HG03457 (cell line): ENCODE results near the gene OGFOD3.
"Not testable (repeated sequence)": the region's sequence is repeated elsewhere in the genome, so short reads cannot be mapped to it uniquely, and the experiment has no call there.

Experiments
- ATAC-seq: cut with Tn5 transposase; IDR thresholded peaks from one replicate; pipeline ENCODE4 v1.9.1; 2021; ENCODE audit warnings: moderate number of reproducible peaks; ENCODE audit not compliant: unreplicated experiment

The OGFOD3 gene

GRCh38 chr17:82435601-82436583 lies 17.5 kb upstream of the OGFOD3 start:
- no peak for ATAC-seq

- ATAC-seq: no peak
These were observed 16.7 kb upstream of the OGFOD3 start for GRCh38 chr17:82435103-82435502.

GRCh38 chr17:82434216-82434565 lies 15.8 kb upstream of the OGFOD3 start:
- ATAC-seq: no peak

GRCh38 chr17:82433560-82434215 lies 15.3 kb upstream of the OGFOD3 start:
- no peak for ATAC-seq

GRCh38 chr17:82432017-82432416 lies 13.6 kb upstream of the OGFOD3 start:
- no peak for ATAC-seq

GRCh38 chr17:82429824-82430223 lies 11.4 kb upstream of the OGFOD3 start:
- ATAC-seq: no peak

GRCh38 chr17:82428546-82428945 lies 10.2 kb upstream of the OGFOD3 start:
- ATAC-seq: no peak

GRCh38 chr17:82424863-82425159 lies 6.4 kb upstream of the OGFOD3 start:
- no peak for ATAC-seq

GRCh38 chr17:82424001-82424862 lies 5.8 kb upstream of the OGFOD3 start:
- no peak for ATAC-seq

GRCh38 chr17:82419540-82419939 lies 1.2 kb upstream of the OGFOD3 start:
- ATAC-seq: no peak

GRCh38 chr17:82416771-82417170 lies 1.6 kb downstream of the OGFOD3 start:
- no peak for ATAC-seq

- no peak for ATAC-seq
These were observed 2.1 kb downstream of the OGFOD3 start for GRCh38 chr17:82416264-82416663.

GRCh38 chr17:82415786-82416185 lies 2.6 kb downstream of the OGFOD3 start:
- ATAC-seq: no peak

- ATAC-seq: no peak
These were observed 3.0 kb downstream of the OGFOD3 start for GRCh38 chr17:82415336-82415735.

- ATAC-seq: no peak
These were observed 3.7 kb downstream of the OGFOD3 start for GRCh38 chr17:82414548-82415281.

- ATAC-seq: no peak
These were observed 5.6 kb downstream of the OGFOD3 start for GRCh38 chr17:82412535-82413520.

GRCh38 chr17:82412081-82412480 lies 6.3 kb downstream of the OGFOD3 start:
- ATAC-seq: not testable (repeated sequence)

GRCh38 chr17:82411396-82412053 lies 6.9 kb downstream of the OGFOD3 start:
- no peak for ATAC-seq
